ENCODE measurements around the gene INVS. TPM values are rescaled to one million over a fixed set of nuclear protein-coding genes. Genes with fewer than 3 reads are reported as not detected.

The INVS gene
- total and polyA plus RNA-seq, 2 of the 4 experiments (the other 2 are of a cell fraction): 9.2 to 33.5 TPM

DNA sequence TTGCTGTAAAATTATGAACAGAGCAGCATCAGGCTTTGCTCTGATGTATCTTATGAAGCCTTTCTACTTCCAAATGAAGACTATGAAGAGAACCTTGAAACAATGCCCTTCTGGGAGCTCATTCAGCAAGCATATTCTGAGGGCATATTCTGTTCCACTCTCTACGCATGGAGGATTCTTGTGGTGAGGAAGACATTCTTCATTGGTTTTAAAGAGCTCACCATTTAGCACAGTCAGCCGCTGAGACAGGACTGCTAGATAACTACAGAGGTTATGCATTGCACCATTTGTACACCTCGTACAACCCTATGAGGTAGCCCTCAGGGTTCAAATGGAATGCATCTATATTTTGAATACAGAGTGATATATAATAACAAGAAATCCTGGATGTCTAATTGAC, 61.0 kb downstream of the INVS start:
- no peak overlapping the region for H3K4ac ChIP-seq (ENCODE audit: low read depth, low read length)
- ATAC-seq (ENCODE audit: low read depth) (no peak), DNase-seq (no peak)
- H3K36me3 ChIP-seq (ENCODE audit: control insufficient read depth, insufficient read depth, low read length): no peaks in the 10 kb centered on the region
- no peak overlapping the region for H2AK5ac ChIP-seq (ENCODE audit: low read depth, low read length)
- no peaks in the 10 kb centered on the region for H3K9me1 ChIP-seq (ENCODE audit: insufficient read depth, low read length)
- H3K79me1 ChIP-seq (ENCODE audit: low read depth in 1 of 2, low read length in 2 of 2): no peaks in the 10 kb centered on the region
- no peak overlapping the region for H2BK5ac ChIP-seq (ENCODE audit: low read depth, low read length, poor library complexity, severe bottlenecking)
- no peaks in the 10 kb centered on the region for H3K27me3 ChIP-seq (ENCODE audit: control insufficient read depth, insufficient read depth, low read length)
- no peak overlapping the region for H4K5ac ChIP-seq (ENCODE audit: low read depth, low read length)
- dilution Hi-C loops (cut with HindIII; ENCODE audit: low sequenced_read_pairs, unreplicated experiment) (no loop called here), in situ Hi-C loops (cut with MboI; ENCODE audit: low sequenced_read_pairs) (no loop called here), intact Hi-C loops (cut with micrococcal nuclease) (no loop called here)
- H2BK20ac ChIP-seq (ENCODE audit: low read depth, low read length): no peak overlapping the region
- WGBS, 2 experiments (ENCODE audit: extremely low coverage in 2 of 2, insufficient read length in 1 of 2): no CpG with 5 or more reads among the region's 3 CpGs
- H3K27ac ChIP-seq (ENCODE audit: insufficient read depth, low read length): no peak overlapping the region
- H2AK9ac ChIP-seq (replicated peaks; ENCODE audit: low read depth, low read length, poor library complexity): no peak overlapping the region
- CTCF ChIA-PET: no interaction called here
- TF ChIP-seq NFE2L2 (IDR thresholded peaks at IDR 0.05; ENCODE audit: low read depth, low read length): no peak
- TF ChIP-seq MAZ (IDR thresholded peaks at IDR 0.05; ENCODE audit: borderline replicate concordance, low read depth, low read length): no peak
- TF ChIP-seq CHD1 (IDR thresholded peaks at IDR 0.05; ENCODE audit: low read depth, low read length): no peak
- no peak for TF ChIP-seq RAD21 (IDR thresholded peaks at IDR 0.05; ENCODE audit: low read length)
- TF ChIP-seq, protein P1, sequence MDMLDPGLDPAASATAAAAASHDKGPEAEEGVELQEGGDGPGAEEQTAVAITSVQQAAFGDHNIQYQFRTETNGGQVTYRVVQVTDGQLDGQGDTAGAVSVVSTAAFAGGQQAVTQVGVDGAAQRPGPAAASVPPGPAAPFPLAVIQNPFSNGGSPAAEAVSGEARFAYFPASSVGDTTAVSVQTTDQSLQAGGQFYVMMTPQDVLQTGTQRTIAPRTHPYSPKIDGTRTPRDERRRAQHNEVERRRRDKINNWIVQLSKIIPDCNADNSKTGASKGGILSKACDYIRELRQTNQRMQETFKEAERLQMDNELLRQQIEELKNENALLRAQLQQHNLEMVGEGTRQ (IDR thresholded peaks at IDR 0.05; ENCODE audit: low read depth, low read length): no peak
- TF ChIP-seq BHLHE40 (IDR thresholded peaks at IDR 0.05; ENCODE audit: low read depth, low read length): no peak
- TF ChIP-seq RFX5 (IDR thresholded peaks at IDR 0.05; ENCODE audit: low read depth, low read length): no peak
- no peak overlapping the region for H2BK15ac ChIP-seq (ENCODE audit: low read depth, low read length)
- POLR2A ChIA-PET (ENCODE audit: unreplicated experiment): no interaction called here
- no peaks in the 10 kb centered on the region for H3K4me1 ChIP-seq (ENCODE audit: control insufficient read depth, insufficient read depth, low read length)
- H3K9me3 ChIP-seq (ENCODE audit: control insufficient read depth, insufficient read depth, low read length): no peaks in the 10 kb centered on the region
- no peak overlapping the region for H3K23ac ChIP-seq (ENCODE audit: low read depth, low read length)
- no peak overlapping the region for H3K56ac ChIP-seq (ENCODE audit: extremely low read depth, insufficient read depth, low read length)
- H3K14ac ChIP-seq (replicated peaks; ENCODE audit: low read depth, low read length): no peak overlapping the region
- no peak overlapping the region for H4K8ac ChIP-seq (ENCODE audit: low read depth in 2 of 2, low read length in 2 of 2)
- H3K18ac ChIP-seq (ENCODE audit: low read depth, low read length): no peak overlapping the region
- H3K9ac ChIP-seq (ENCODE audit: low read depth, low read length): no peak overlapping the region
- H2BK120ac ChIP-seq (ENCODE audit: low read depth, low read length): no peak overlapping the region
- H3K4me3 ChIP-seq (ENCODE audit: insufficient read depth, low read depth, low read length): no peak overlapping the region
- no peak overlapping the region for H4K91ac ChIP-seq (ENCODE audit: insufficient read depth, low read depth, low read length)
- no peak overlapping the region for H3K4me2 ChIP-seq (ENCODE audit: low read depth, low read length)
- no peak overlapping the region for H2AFZ ChIP-seq (replicated peaks; ENCODE audit: low read length, poor library complexity)
- BruUV-seq (replicated peaks): no TSS peak
- no peaks in the 10 kb centered on the region for H4K20me1 ChIP-seq (ENCODE audit: insufficient read depth, low read length)
